DOHH2 (cell line): ENCODE results near the gene E2F4.

Experiments
- H3F3A ChIP-seq: fragments of 200-600 bp; sonication (generic), shearing (Covaris generic); 2 replicates; pipeline ENCODE4 v1.6.0; 2016; ENCODE audit warnings: antibody characterized with exemption, mild to moderate bottlenecking; ENCODE audit not compliant: control insufficient read depth, insufficient read depth
- H3K27ac ChIP-seq: fragments of 200-600 bp; sonication (generic); 2 replicates; pipeline ENCODE4 v1.5.1; 2014; ENCODE audit warnings: low read depth, mild to moderate bottlenecking, low read length, moderate library complexity
- H3K27me3 ChIP-seq: fragments of 200-600 bp; sonication (generic); 2 replicates; pipeline ENCODE4 v1.6.1; 2014; ENCODE audit warnings: mild to moderate bottlenecking, low read length, mixed read lengths; ENCODE audit not compliant: control insufficient read depth
- H3K36me3 ChIP-seq: fragments of 200-600 bp; sonication (generic); 2 replicates; pipeline ENCODE4 v1.6.1; 2014; ENCODE audit warnings: mild to moderate bottlenecking, low read length, moderate library complexity, mixed read lengths; ENCODE audit not compliant: control insufficient read depth
- H3K4me1 ChIP-seq: fragments of 200-600 bp; sonication (generic); 2 replicates; pipeline ENCODE4 v1.6.1; 2014; ENCODE audit warnings: mild to moderate bottlenecking, low read length, mixed read lengths; ENCODE audit not compliant: control insufficient read depth
- H3K4me2 ChIP-seq: fragments of 200-600 bp; sonication (generic); 2 replicates; pipeline ENCODE4 v1.6.0; 2014; ENCODE audit warnings: mild to moderate bottlenecking, low read length, moderate library complexity
- H3K4me3 ChIP-seq: fragments of 200-600 bp; sonication (generic); 2 replicates; pipeline ENCODE4 v1.5.1; 2014; ENCODE audit warnings: mild to moderate bottlenecking, low read length, mixed read lengths
- H3K79me2 ChIP-seq: fragments of 200-600 bp; sonication (generic); 2 replicates; pipeline ENCODE4 v1.6.1; 2014; ENCODE audit warnings: mild to moderate bottlenecking, low read length, mixed read lengths; ENCODE audit not compliant: control insufficient read depth
- H3K9me2 ChIP-seq: fragments of 200-600 bp; sonication (generic); replicated peaks from 2 replicates; pipeline ENCODE4 v1.6.1; 2014; ENCODE audit warnings: mild to moderate bottlenecking, low read length, mixed read lengths; ENCODE audit not compliant: control insufficient read depth
- H3K9me3 ChIP-seq: fragments of 200-600 bp; sonication (generic); 2 replicates; pipeline ENCODE4 v1.6.1; 2014; ENCODE audit warnings: antibody characterized with exemption, low read length, mixed read lengths; ENCODE audit not compliant: control insufficient read depth, insufficient read depth
- H4K20me1 ChIP-seq: fragments of 200-600 bp; sonication (generic); 2 replicates; pipeline ENCODE4 v1.6.0; 2014; ENCODE audit warnings: low read depth, mild to moderate bottlenecking, antibody characterized with exemption, low read length, moderate library complexity; ENCODE audit not compliant: control insufficient read depth, insufficient read depth
- CTCF ChIP-seq: fragments of 200-600 bp; sonication (generic); IDR thresholded peaks from one replicate; pipeline ENCODE4 v1.5.1; 2014; ENCODE audit warnings: antibody characterized with exemption, mild to moderate bottlenecking, low read depth, low read length; ENCODE audit not compliant: poor library complexity, severe bottlenecking
- EZH2phosphoT487 ChIP-seq: fragments of 200-600 bp; sonication (generic); IDR thresholded peaks from 2 replicates; pipeline ENCODE4 v1.6.1; 2017; ENCODE audit warnings: borderline replicate concordance, mild to moderate bottlenecking, antibody characterized with exemption, low read length, moderate library complexity, mixed read lengths

The E2F4 gene

DNA sequence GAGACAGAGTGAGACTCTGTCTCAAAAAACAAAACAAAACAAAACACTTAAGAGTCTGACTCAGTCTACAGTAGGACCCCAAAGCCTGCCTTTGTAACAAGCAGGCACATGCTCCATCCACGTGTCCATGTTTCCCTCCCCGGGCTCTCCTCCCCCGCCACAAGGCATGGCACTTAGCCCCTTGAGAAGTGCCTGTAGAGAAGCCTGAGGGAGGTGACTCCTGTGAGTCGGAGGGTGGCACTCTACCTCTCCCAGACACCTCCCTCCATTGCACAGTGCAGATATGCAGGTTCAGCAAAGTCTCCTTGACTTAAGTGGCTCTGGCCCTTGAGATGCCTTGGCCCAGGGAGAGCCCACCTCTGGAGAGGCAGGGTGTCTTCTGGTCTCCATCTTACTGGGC lies 48.6 kb downstream of the E2F4 start:
- peaks cover 12% of the 10 kb centered on the region for H3K36me3 ChIP-seq
- H4K20me1 ChIP-seq = peaks cover 8% of the 10 kb centered on the region
- TF ChIP-seq EZH2phosphoT487 = no peak
- no peak for TF ChIP-seq CTCF
- H3K4me1 ChIP-seq = peaks cover 27% of the 10 kb centered on the region
- no peak overlapping the region for H3K27ac ChIP-seq
- H3F3A ChIP-seq = peaks cover 4% of the 10 kb centered on the region; the same call in 1 of the 2 replicates
- peaks cover 8% of the 10 kb centered on the region for H3K79me2 ChIP-seq
- no peak overlapping the region for H3K4me2 ChIP-seq
- H3K27me3 ChIP-seq = no peaks in the 10 kb centered on the region
- no peak overlapping the region for H3K4me3 ChIP-seq
- H3K9me2 ChIP-seq = no peaks in the 10 kb centered on the region
- H3K9me3 ChIP-seq = no peaks in the 10 kb centered on the region

DNA sequence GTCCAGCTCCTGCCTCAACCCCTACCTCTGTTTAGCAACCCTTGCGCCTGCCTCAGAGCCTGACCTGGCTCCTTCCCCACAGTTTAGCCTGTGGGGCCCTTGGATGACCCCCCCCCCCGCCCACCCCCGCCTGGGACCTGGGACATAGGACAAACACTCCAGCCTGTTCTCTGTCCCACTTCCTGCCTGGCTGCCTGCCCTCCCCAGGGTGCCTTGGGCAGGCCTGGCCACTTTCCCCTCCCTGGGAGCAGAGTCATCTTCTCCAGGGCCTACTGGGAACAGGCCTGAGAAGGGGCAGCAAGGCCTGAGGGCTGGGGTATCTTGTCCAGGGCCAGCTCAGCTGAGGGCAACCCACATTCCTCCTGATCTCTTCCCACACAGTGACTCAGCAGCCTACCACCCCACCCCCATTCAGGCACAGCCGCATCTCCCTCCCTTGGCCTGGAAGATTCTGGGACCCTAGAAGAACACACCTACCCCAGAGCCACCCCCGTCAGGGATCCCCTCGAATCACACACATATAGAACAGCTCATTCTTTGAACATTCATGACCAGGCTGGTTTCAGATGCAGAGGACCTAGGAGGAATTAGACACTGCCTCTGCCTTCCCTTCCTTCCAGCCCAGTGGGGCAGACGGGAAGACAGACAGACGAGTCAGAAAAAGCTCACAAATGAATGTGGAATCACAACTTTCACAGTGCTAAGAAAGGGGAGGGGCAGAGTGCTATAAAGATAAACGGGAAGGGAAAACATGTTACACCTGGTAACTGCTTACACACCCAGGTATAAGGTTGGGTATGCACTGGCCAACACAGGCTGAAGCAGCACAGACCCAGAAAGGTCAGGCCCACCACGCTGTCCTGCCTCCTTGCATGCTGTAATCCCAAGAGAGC lies 49.3 kb downstream of the E2F4 start:
- H3K4me3 ChIP-seq = no peak overlapping the region
- H3K4me2 ChIP-seq = no peak overlapping the region
- peaks cover 4% of the 10 kb centered on the region; the same call in 1 of the 2 replicates for H3F3A ChIP-seq

DNA sequence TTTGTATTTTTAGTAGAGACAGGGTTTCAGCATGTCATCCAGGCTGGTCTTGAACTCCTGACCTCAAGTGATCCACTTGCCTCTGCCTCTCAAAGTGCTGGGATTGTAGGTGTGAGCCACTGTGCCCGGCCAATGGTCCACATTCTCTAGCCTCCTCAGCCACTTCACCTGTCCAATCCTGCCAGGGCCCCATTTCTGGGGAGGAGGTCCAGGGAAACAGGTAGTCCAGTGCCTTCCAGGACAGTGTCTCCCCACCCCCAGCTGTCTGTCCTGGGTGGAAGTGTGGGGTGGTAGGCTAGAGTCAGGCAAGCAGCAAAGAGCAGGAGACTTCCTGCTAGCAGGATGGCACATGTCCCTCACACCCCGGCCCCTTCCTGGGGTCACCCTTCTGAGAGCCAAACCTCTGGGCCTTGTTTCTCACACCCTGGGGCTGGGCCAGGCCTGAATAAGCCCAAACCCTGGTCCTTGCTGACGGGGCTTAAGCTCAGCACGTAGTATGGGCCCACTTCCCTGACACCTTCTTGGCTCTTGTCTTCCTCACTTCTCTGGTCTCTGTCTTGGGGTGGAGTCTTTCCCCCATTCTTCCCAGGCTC lies 50.3 kb downstream of the E2F4 start:
- Histone ChIP-seq H3K4me3 (no peak overlapping the region), H3K9me2 (no peaks in the 10 kb centered on the region), H3K4me2 (no peak overlapping the region), H3K27me3 (no peaks in the 10 kb centered on the region), H4K20me1 (peaks cover 3% of the 10 kb centered on the region; the same call in 1 of the 2 replicates), H3K27ac (no peak overlapping the region), H3K79me2 (peaks cover 8% of the 10 kb centered on the region), H3K4me1 (peaks cover 29% of the 10 kb centered on the region), H3K36me3 (peaks cover under 1% of the 10 kb centered on the region; the same call in 1 of the 2 replicates), H3F3A (peaks cover 7% of the 10 kb centered on the region), H3K9me3 (no peaks in the 10 kb centered on the region)
- no peak for TF ChIP-seq EZH2phosphoT487
- TF ChIP-seq CTCF = no peak

More for the DNA sequence above, 49.3 kb downstream of the E2F4 start:
- peaks cover 4% of the 10 kb centered on the region; the same call in 1 of the 2 replicates for H4K20me1 ChIP-seq
- peaks cover 6% of the 10 kb centered on the region for H3K36me3 ChIP-seq
- H3K9me3 ChIP-seq = no peaks in the 10 kb centered on the region
- H3K27ac ChIP-seq = no peak overlapping the region
- H3K27me3 ChIP-seq = no peaks in the 10 kb centered on the region
- H3K9me2 ChIP-seq = no peaks in the 10 kb centered on the region
- TF ChIP-seq CTCF (no peak), EZH2phosphoT487 (no peak)
- H3K79me2 ChIP-seq = peaks cover 8% of the 10 kb centered on the region
- peaks cover 32% of the 10 kb centered on the region for H3K4me1 ChIP-seq
